ENCODE data around the gene ARSG.
A peak's percentile ranks its signal among the peaks of the same experiment; 100 is the strongest.
"Not testable (repeated sequence)": the region's sequence is repeated elsewhere in the genome, so short reads cannot be mapped to it uniquely, and the experiment has no call there.

Gene ARSG

GRCh38 chr17:68396226-68397107 is 105.2 kb downstream of the ARSG start:
- FAIRE-seq (no peak), DNase-seq (ENCODE audit: insufficient read length) (no peak)
- TF ChIP-seq TAF1 (IDR thresholded peaks at IDR 0.05; ENCODE audit: borderline replicate concordance, low read depth, low read length) (no peak), POLR2AphosphoS5 (IDR thresholded peaks at IDR 0.05; ENCODE audit: low read depth, low read length) (no peak), POLR2A (IDR thresholded peaks at IDR 0.05; ENCODE audit: low read depth, low read length) (no peak)

- no peak for DNase-seq (ENCODE audit: insufficient read length)
- no peak for FAIRE-seq
- no peak for TF ChIP-seq POLR2AphosphoS5 (IDR thresholded peaks at IDR 0.05; ENCODE audit: low read depth, low read length)
- TF ChIP-seq TAF1 (IDR thresholded peaks at IDR 0.05; ENCODE audit: borderline replicate concordance, low read depth, low read length), result no peak
- TF ChIP-seq POLR2A (IDR thresholded peaks at IDR 0.05; ENCODE audit: low read depth, low read length), result no peak
Observed at GRCh38 chr17:68397108-68397536, 105.8 kb downstream of the ARSG start.

GRCh38 chr17:68398691-68399637 is 107.7 kb downstream of the ARSG start:
- no peak for TF ChIP-seq POLR2AphosphoS5 (IDR thresholded peaks at IDR 0.05; ENCODE audit: low read depth, low read length)
- TF ChIP-seq TAF1 (IDR thresholded peaks at IDR 0.05; ENCODE audit: borderline replicate concordance, low read depth, low read length), result no peak
- no peak for TF ChIP-seq POLR2A (IDR thresholded peaks at IDR 0.05; ENCODE audit: low read depth, low read length)
- DNase-seq (ENCODE audit: insufficient read length) (peak; percentile 67), FAIRE-seq (peak; percentile 85)

GRCh38 chr17:68399638-68400403 is 108.5 kb downstream of the ARSG start:
- TF ChIP-seq TAF1 (IDR thresholded peaks at IDR 0.05; ENCODE audit: borderline replicate concordance, low read depth, low read length) (no peak), POLR2AphosphoS5 (IDR thresholded peaks at IDR 0.05; ENCODE audit: low read depth, low read length) (no peak), POLR2A (IDR thresholded peaks at IDR 0.05; ENCODE audit: low read depth, low read length) (no peak)
- FAIRE-seq (no peak), DNase-seq (ENCODE audit: insufficient read length) (no peak)

GRCh38 chr17:68400404-68400735 is 109.1 kb downstream of the ARSG start:
- FAIRE-seq, result no peak
- no peak for DNase-seq (ENCODE audit: insufficient read length)
- TF ChIP-seq POLR2A (IDR thresholded peaks at IDR 0.05; ENCODE audit: low read depth, low read length) (no peak), TAF1 (IDR thresholded peaks at IDR 0.05; ENCODE audit: borderline replicate concordance, low read depth, low read length) (no peak), POLR2AphosphoS5 (IDR thresholded peaks at IDR 0.05; ENCODE audit: low read depth, low read length) (no peak)

GRCh38 chr17:68401288-68401687 is 110.0 kb downstream of the ARSG start:
- no peak for TF ChIP-seq TAF1 (IDR thresholded peaks at IDR 0.05; ENCODE audit: borderline replicate concordance, low read depth, low read length)
- TF ChIP-seq POLR2A (IDR thresholded peaks at IDR 0.05; ENCODE audit: low read depth, low read length), result no peak
- TF ChIP-seq POLR2AphosphoS5 (IDR thresholded peaks at IDR 0.05; ENCODE audit: low read depth, low read length), result no peak
- DNase-seq (ENCODE audit: insufficient read length), result no peak
- FAIRE-seq, result no peak

- FAIRE-seq (no peak), DNase-seq (ENCODE audit: insufficient read length) (no peak)
- TF ChIP-seq POLR2AphosphoS5 (IDR thresholded peaks at IDR 0.05; ENCODE audit: low read depth, low read length), result no peak
- TF ChIP-seq TAF1 (IDR thresholded peaks at IDR 0.05; ENCODE audit: borderline replicate concordance, low read depth, low read length), result no peak
- TF ChIP-seq POLR2A (IDR thresholded peaks at IDR 0.05; ENCODE audit: low read depth, low read length), result no peak
Observed at GRCh38 chr17:68403122-68403521, 111.8 kb downstream of the ARSG start.

GRCh38 chr17:68403837-68404236 is 112.5 kb downstream of the ARSG start:
- not testable (repeated sequence) for DNase-seq (ENCODE audit: insufficient read length); FAIRE-seq

- not testable (repeated sequence) for FAIRE-seq; DNase-seq (ENCODE audit: insufficient read length)
Observed at GRCh38 chr17:68407656-68408055, 116.4 kb downstream of the ARSG start.

- not testable (repeated sequence) for FAIRE-seq; DNase-seq (ENCODE audit: insufficient read length)
Observed at GRCh38 chr17:68413597-68414560, 122.6 kb downstream of the ARSG start.

GRCh38 chr17:68414901-68415300 is 123.6 kb downstream of the ARSG start:
- not testable (repeated sequence) for FAIRE-seq; DNase-seq (ENCODE audit: insufficient read length)
